ENCODE data around the gene WSB1. TPM values are rescaled to one million over a fixed set of nuclear protein-coding genes. Genes with fewer than 3 reads are reported as not detected.

WSB1 gene
- total RNA-seq, 1 donor, result 102 TPM

DNA sequence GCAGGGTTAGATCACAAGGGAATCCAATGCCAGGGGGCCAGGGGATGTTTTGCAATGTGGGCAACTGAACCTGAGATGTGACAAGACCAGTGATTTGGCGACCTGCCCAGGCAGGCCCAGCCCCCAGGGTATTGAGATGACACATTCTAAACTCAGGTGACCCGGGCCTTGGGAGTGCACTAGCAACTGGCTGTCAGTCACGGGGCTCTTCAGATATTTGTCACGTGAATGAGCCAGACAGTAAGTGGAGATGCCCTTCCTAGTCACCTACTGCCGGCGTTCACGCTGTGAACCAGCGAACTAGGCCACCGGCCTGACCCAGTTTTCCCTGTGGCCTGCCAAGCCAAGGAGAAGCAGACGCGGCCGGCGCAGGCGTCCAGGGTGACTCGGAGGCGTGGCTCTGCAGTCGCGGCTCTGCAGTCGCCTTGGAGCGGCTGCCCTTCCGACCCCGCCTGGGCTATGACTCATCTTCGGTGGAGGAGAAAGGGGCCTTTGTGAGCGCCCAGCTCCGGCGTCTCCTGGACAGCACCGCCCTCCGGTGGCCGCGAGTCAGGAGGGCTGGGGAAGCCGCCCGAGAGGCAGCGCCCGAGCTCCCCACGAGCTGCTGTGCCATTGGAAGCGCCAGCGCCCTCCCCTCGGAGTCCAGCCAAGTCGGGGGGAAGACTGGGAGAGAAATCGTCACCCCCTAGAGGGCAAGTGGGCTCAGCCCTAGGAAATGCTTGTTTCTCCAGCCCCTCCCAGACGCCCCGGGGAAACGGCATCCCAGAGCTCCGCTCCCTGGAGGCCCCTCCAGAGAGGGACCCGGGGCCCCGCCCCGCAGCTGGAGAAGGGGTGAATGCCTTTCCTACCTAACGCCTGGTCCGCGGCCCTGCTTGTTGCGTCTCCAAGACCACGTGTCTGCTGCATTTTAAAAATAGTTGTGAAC is 38.8 kb downstream of the WSB1 start:
- Histone ChIP-seq H3K9me3 (ENCODE audit: low read depth, low read length) (no peaks in the 10 kb centered on the region), H3K4me3 (ENCODE audit: low read length) (peak overlapping the region; percentile 46), H3K27me3 (ENCODE audit: insufficient read depth, low read length) (no peaks in the 10 kb centered on the region), H3K4me1 (ENCODE audit: insufficient read depth, low read length) (peaks cover 55% of the 10 kb centered on the region)

DNA sequence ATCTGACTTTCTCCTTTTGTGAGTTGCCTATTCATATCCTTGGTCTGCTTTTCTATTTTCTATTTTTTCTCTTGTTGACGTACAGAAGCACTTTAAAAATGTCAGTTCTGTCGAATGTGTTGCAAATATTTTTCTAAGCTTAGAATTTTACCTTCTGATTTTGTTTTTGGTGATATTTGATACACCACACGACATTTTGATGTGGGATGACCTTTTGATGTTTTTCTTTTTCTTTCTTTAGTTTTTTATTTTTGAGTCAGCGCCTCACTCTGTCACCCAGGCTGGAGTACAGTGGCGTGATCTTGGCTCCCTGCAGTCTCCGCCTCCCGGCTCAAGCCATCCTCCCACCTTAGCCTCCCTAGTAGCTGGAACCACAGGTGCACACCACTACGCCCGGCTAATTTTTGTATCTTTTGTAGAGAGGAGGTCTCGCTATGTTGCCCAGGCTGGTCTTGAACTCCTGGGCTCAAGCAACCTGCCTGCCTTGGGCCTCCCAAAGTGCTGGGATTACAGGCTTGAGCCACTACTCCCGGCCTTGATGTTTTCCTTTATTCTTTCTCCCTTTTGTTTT is 39.6 kb downstream of the WSB1 start:
- H3K27me3 ChIP-seq (ENCODE audit: insufficient read depth, low read length), result no peaks in the 10 kb centered on the region
- H3K4me3 ChIP-seq (ENCODE audit: low read length), result peak overlapping the region; percentile 46
- H3K4me1 ChIP-seq (ENCODE audit: insufficient read depth, low read length), result peaks cover 57% of the 10 kb centered on the region
- H3K9me3 ChIP-seq (ENCODE audit: low read depth, low read length), result no peaks in the 10 kb centered on the region

DNA sequence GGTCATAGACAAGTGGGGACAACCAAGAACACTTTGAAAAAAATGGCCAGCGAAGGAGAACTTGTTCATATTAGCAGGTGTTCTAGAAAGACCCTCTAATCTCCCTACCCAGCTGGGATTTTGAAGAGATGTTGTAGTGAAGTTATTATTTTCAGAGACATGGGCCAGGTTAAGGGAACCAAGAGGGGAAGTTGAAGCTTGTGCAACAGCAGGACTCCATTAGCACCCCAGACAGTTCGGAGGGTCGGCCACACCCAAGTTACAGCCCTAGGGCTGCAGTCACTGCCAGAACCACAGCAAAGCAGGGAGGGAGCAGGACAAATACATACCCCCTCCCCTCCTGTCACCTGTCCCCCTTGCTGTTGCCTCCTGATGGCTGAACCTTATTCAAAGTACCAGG is 42.3 kb downstream of the WSB1 start:
- Histone ChIP-seq H3K4me3 (ENCODE audit: low read length) (no peak overlapping the region), H3K9me3 (ENCODE audit: low read depth, low read length) (no peaks in the 10 kb centered on the region), H3K4me1 (ENCODE audit: insufficient read depth, low read length) (peaks cover 76% of the 10 kb centered on the region), H3K27me3 (ENCODE audit: insufficient read depth, low read length) (no peaks in the 10 kb centered on the region)

DNA sequence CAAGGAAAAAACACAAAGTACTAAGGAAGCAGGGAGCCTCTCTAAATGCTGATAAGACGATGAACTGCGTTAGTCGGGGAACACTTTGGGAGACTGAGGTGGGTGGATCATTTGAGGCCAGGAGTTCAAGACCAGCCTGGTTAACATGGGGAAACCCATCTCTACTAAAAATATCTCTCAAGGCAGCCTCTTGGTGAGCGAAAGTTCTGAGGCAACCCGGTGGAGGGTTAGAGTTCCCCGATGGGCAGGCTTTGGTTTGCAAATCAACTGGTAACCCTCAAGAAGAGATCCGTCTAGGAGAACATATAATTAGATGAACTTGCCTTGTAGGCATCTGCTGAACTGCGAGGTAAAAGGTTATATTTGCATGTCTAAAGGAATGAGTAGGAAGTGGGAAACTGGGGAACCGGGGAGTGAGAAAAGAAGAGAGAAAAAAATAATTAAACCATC is 44.6 kb downstream of the WSB1 start:
- Histone ChIP-seq H3K27me3 (ENCODE audit: insufficient read depth, low read length) (no peaks in the 10 kb centered on the region), H3K4me1 (ENCODE audit: insufficient read depth, low read length) (peaks cover 65% of the 10 kb centered on the region), H3K4me3 (ENCODE audit: low read length) (no peak overlapping the region), H3K9me3 (ENCODE audit: low read depth, low read length) (no peaks in the 10 kb centered on the region)

DNA sequence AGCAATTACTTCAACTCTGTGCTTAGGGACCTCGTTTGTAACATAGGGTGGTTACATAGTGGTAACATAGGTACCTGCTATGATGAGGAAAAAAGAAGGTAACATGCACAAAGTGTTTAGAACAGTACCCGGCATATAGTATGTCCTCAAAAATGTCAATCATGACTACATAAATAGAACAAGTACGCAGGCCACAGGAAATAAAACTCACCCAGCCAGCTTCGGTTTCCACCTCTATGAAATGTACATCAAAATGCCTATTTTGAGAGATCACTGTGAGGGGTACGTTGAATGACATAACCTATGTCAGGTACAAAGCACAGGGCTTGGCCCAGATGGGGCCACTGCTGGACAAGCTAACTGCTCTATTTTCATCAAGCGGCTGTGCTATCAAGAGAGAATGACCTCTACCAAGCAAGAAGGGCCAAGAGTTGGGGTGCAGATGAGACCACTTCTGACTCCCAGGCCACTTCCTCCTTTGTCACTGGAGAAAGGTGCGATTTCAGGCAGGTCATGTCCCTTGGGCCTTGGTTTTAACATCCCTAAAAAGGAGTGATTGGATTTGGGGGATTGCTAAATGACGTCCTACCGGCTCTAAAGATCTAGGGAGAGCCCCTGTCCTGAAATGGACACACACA is 45.4 kb downstream of the WSB1 start:
- Histone ChIP-seq H3K9me3 (ENCODE audit: low read depth, low read length) (no peaks in the 10 kb centered on the region), H3K4me3 (ENCODE audit: low read length) (no peak overlapping the region), H3K27me3 (ENCODE audit: insufficient read depth, low read length) (no peaks in the 10 kb centered on the region), H3K4me1 (ENCODE audit: insufficient read depth, low read length) (peaks cover 62% of the 10 kb centered on the region)

DNA sequence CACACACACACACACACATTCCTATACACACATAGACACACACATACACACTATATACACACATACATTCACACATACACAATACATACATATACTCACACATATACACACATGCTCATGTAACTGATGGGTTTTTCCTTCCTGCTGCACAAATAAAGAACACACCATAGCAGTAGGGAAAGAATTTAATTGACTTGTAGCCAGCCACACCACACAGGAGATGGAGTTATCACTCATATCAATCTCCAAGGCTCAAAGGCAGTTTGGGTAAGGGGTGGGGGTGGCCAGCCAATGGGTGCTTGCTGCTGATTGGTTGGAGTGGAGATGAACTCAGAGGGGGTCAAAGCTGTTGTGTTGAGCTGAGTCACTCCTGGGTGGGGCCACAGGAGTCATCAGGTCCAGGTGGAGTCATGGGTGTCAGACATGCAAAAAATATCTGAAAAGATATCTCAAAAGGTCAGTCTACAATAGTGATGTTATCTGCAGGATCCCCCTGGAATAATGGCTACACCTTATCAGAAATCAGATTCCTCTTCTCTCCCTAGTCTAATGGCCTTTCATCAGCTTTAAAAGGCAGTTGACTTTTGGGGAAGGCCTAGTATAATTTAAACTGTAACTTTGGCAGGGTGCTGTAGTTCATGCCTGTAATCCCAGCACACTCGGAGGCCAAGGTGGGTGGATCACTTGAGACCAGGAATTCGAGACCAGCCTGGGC is 46.1 kb downstream of the WSB1 start:
- peaks cover 65% of the 10 kb centered on the region for H3K4me1 ChIP-seq (ENCODE audit: insufficient read depth, low read length)
- H3K27me3 ChIP-seq (ENCODE audit: insufficient read depth, low read length), result no peaks in the 10 kb centered on the region
- H3K4me3 ChIP-seq (ENCODE audit: low read length), result no peak overlapping the region
- H3K9me3 ChIP-seq (ENCODE audit: low read depth, low read length), result no peaks in the 10 kb centered on the region

DNA sequence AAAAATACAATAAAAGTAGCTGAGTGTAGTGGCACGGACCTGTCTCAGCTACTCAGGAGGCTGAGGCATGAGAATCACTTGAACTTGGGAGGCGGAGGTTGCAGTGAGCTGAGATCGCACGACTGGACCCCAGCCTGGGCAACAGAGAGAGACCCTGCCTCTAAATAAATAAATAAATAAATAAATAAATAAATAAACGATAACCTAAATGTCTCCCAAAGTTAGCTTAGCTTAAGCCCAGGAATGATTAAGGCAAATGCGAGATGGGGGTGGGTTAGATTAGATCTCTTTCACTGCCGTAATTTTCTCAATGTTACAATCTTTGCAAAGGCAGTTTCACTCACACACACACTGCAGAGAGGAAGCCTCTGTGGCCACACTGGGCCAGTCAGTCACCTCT is 46.7 kb downstream of the WSB1 start:
- Histone ChIP-seq H3K27me3 (ENCODE audit: insufficient read depth, low read length) (no peaks in the 10 kb centered on the region), H3K4me3 (ENCODE audit: low read length) (no peak overlapping the region), H3K9me3 (ENCODE audit: low read depth, low read length) (no peaks in the 10 kb centered on the region), H3K4me1 (ENCODE audit: insufficient read depth, low read length) (peaks cover 63% of the 10 kb centered on the region)

DNA sequence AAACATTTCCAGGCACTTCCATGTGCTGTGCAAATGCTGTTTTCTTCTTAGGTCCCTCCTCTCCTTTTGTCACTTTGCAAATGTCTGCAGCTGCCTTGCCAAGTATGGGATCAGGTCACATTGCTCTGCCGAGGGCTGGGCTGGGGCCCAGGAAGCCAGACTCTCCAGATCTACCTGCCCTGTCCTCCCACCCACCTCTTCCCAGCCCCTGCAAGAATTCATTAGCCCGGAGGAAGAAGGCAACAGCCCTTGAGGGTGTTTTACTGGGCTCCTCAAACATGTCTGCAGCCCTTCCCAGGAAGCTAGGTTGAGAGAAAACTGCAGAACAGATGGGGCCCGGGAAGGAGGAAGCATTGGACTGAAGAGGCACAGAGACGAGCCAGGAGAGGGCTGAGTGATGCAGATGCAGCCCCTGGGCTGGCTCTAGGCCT is 47.1 kb downstream of the WSB1 start:
- no peaks in the 10 kb centered on the region for H3K27me3 ChIP-seq (ENCODE audit: insufficient read depth, low read length)
- no peaks in the 10 kb centered on the region for H3K9me3 ChIP-seq (ENCODE audit: low read depth, low read length)
- H3K4me3 ChIP-seq (ENCODE audit: low read length), result no peak overlapping the region
- peaks cover 58% of the 10 kb centered on the region for H3K4me1 ChIP-seq (ENCODE audit: insufficient read depth, low read length)

DNA sequence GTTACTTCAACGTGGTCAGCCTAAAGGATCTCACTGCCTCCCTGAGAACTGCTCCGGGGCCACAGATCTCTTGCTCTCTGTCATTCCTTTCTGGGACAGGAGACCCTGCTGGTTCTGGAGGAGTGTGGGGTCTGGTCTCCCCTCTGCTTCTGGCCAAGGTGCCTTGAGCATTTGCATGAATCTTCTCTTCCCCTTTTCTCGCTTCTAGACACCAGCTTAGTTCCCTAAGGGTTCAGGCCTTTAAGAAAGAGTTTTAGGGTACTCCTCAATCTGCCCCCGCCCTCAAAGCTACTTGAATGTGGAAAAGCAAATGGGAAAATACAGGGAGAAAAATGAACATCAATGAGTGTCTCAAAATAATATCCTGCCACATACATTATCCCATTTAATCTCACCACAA is 48.1 kb downstream of the WSB1 start:
- H3K4me3 ChIP-seq (ENCODE audit: low read length), result no peak overlapping the region
- no peaks in the 10 kb centered on the region for H3K27me3 ChIP-seq (ENCODE audit: insufficient read depth, low read length)
- H3K4me1 ChIP-seq (ENCODE audit: insufficient read depth, low read length), result peaks cover 48% of the 10 kb centered on the region
- no peaks in the 10 kb centered on the region for H3K9me3 ChIP-seq (ENCODE audit: low read depth, low read length)

DNA sequence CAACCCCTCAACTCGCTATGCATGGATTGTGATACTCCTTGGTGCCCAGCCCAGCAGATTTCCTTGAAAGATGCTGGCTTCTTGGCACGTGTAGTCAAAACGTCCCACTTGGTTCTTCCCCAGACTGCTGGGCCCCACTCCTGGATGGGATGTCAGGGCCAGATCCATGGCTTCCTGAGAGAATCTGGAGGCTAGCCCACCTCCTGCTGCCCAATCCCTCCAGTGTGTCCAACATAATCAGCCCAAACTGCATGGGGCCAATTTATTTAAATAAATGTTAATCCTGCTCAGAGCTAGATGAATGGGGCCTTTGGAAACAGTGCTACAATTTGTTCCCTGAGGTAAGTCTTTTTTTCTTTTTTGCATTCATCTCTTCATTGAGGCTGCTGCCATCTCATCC is 49.4 kb downstream of the WSB1 start:
- H3K4me1 ChIP-seq (ENCODE audit: insufficient read depth, low read length), result peaks cover 45% of the 10 kb centered on the region
- no peaks in the 10 kb centered on the region for H3K9me3 ChIP-seq (ENCODE audit: low read depth, low read length)
- H3K27me3 ChIP-seq (ENCODE audit: insufficient read depth, low read length), result no peaks in the 10 kb centered on the region
- no peak overlapping the region for H3K4me3 ChIP-seq (ENCODE audit: low read length)

DNA sequence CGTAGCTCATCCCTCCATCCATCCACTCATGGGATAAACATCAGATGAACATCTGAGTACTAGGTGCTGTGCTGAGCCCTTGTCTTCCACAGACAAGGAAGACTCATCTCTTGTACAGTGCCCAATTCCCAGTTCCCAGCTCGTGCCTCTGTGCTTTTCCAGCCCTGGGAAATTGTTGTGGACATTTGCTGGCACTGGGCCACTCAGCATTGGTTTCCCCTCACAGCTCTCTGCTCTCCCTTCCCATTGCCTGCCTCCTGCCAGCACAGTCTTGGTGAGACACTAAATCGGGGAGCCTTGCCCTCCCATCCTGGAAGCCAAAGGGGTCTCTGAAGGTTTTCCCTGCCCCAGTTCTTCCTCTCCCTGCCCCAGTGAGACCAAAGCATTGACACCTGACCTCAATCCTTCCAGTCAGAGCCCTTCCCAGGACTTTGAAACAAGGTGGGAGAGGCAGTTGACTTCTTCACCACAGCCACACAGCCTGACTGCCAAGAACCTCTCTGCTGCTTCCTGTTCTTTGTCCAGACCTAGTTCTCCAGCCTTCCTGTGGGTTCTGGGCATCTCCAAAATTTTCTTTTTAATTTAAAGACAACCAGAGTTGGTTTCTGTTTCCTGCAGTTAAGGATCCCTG is 50.2 kb downstream of the WSB1 start:
- no peak overlapping the region for H3K4me3 ChIP-seq (ENCODE audit: low read length)
- no peaks in the 10 kb centered on the region for H3K27me3 ChIP-seq (ENCODE audit: insufficient read depth, low read length)
- H3K4me1 ChIP-seq (ENCODE audit: insufficient read depth, low read length), result peaks cover 46% of the 10 kb centered on the region
- H3K9me3 ChIP-seq (ENCODE audit: low read depth, low read length), result no peaks in the 10 kb centered on the region

DNA sequence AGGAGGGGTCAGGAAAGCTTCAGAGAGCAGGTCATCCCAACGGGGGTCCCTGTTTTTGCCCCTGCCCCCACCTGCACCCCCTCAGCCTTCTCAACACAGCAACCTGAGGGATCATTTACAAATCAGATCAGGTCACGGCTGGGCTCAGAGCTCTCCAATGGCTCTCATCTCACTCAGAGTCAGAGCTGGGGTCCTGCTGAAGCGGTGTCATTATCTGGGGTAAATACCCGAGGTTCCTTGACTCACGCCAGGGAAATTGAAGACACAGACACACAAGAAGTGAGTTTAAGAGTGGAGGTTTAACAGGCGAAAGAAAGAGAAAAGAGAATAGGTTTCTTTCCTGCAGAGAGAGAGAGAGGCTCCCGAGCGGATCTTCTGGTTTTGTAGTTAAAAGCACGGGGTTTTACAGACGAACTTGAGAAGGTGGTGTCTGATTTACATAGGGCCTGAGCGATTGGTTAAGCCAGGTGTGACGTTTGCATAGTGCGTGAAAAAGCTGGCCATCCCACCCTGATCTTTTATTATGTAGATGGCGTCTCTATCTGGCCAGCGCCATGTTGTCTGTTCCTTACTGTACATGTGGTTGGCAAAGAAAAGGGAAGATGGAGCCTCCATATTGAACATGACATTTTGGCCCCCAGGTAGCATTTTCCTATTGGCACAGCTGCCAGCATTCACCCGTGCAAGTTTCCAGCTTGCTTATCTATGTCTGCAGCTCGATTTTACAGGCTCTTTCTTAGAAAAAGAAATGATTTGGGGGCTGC is 51.4 kb downstream of the WSB1 start:
- Histone ChIP-seq H3K4me1 (ENCODE audit: insufficient read depth, low read length) (peaks cover 40% of the 10 kb centered on the region), H3K27me3 (ENCODE audit: insufficient read depth, low read length) (no peaks in the 10 kb centered on the region), H3K4me3 (ENCODE audit: low read length) (no peak overlapping the region), H3K9me3 (ENCODE audit: low read depth, low read length) (no peaks in the 10 kb centered on the region)

DNA sequence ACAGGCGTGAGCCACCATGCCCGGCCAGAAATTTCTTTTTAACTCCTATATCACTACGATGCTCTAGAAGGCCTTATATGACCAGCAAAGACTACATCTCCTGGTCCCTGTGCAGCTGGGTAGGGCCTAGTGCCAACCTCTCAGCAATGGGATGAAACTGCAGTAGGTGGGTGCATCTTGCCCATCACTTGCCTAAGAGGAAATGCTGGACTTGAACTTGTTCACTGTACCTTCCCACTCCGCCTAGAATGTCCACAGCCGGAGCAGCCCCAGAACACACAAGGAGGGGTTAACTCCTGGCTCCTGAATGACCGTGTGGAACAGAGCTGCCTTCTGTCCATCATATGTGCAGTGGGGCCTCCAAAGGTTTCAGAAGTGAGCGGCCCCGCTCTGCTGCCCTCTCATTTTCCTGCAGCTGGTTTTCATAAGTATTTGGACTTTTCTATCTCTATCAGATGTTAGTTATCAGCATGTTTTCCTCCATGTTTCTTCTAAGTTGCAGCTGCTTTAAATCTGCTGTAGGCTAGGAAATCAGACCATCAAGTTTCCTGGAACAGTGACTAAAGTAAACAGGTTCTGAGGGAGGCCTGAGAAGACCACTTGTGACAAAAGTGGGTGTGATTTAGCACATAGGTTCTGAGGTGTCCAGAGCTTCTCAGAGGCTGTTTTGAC is 52.5 kb downstream of the WSB1 start:
- Histone ChIP-seq H3K4me3 (ENCODE audit: low read length) (no peak overlapping the region), H3K4me1 (ENCODE audit: insufficient read depth, low read length) (peaks cover 33% of the 10 kb centered on the region), H3K9me3 (ENCODE audit: low read depth, low read length) (no peaks in the 10 kb centered on the region)

More for the DNA sequence above, 52.5 kb downstream of the WSB1 start:
- H3K27me3 ChIP-seq (ENCODE audit: insufficient read depth, low read length), result no peaks in the 10 kb centered on the region

Data from mononuclear cell (primary cell).